Mesendoderm (in vitro differentiated cells): ENCODE data around the gene SLC27A4.

Source experiments
- DNase-seq: peaks from one replicate; pipeline ENCODE4 v3.0.0; 2013
- H2AK5ac ChIP-seq: 2 replicates; pipeline ENCODE4 v1.6.1; 2013; ENCODE audit warnings: low read length, inconsistent platforms
- H2BK120ac ChIP-seq: 2 replicates; pipeline ENCODE4 v1.6.1; 2013; ENCODE audit warnings: low read depth, mild to moderate bottlenecking, low read length, moderate library complexity, mixed read lengths
- H2BK15ac ChIP-seq: replicated peaks from 2 replicates; pipeline ENCODE4 v1.6.1; 2013; ENCODE audit warnings: low read depth, mild to moderate bottlenecking, moderate library complexity
- H2BK5ac ChIP-seq: 2 replicates; pipeline ENCODE4 v1.6.1; 2013; ENCODE audit warnings: low read length, inconsistent platforms
- H3K18ac ChIP-seq: 2 replicates; pipeline ENCODE4 v1.6.1; 2013; ENCODE audit warnings: mild to moderate bottlenecking, low read length, mixed read lengths
- H3K23ac ChIP-seq: one replicate; pipeline ENCODE4 v1.6.1; 2013; ENCODE audit warnings: low read length
- H3K27ac ChIP-seq: 2 replicates; pipeline ENCODE4 v1.5.1; 2013; ENCODE audit warnings: low read depth, mild to moderate bottlenecking, inconsistent platforms, low read length, moderate library complexity
- H3K27me3 ChIP-seq: 2 replicates; pipeline ENCODE4 v1.6.1; 2013; ENCODE audit warnings: low read length, control low read depth, mild to moderate bottlenecking, inconsistent platforms; ENCODE audit not compliant: insufficient read depth, poor library complexity
- H3K36me3 ChIP-seq: 2 replicates; pipeline ENCODE4 v1.6.1; 2013; ENCODE audit warnings: low read length, inconsistent platforms; ENCODE audit not compliant: control insufficient read depth, insufficient read depth
- H3K4ac ChIP-seq: one replicate; pipeline ENCODE4 v1.6.1; 2013; ENCODE audit warnings: low read depth, mild to moderate bottlenecking, low read length, moderate library complexity
- H3K4me1 ChIP-seq: 2 replicates; pipeline ENCODE4 v1.6.1; 2013; ENCODE audit warnings: low read depth, low read length, inconsistent platforms; ENCODE audit not compliant: control insufficient read depth
- H3K4me2 ChIP-seq: 2 replicates; pipeline ENCODE4 v1.6.1; 2013; ENCODE audit warnings: low read length
- H3K4me3 ChIP-seq: 2 replicates; pipeline ENCODE4 v1.5.1; 2013; ENCODE audit warnings: mild to moderate bottlenecking, low read length
- H3K56ac ChIP-seq: one replicate; pipeline ENCODE4 v1.6.1; 2013; ENCODE audit warnings: low read length
- H3K79me1 ChIP-seq: 2 replicates; pipeline ENCODE4 v1.6.1; 2013; ENCODE audit warnings: low read length, inconsistent platforms
- H3K79me2 ChIP-seq: 2 replicates; pipeline ENCODE4 v1.6.1; 2013; ENCODE audit warnings: mild to moderate bottlenecking, low read length; ENCODE audit not compliant: control insufficient read depth, insufficient read depth
- H3K9ac ChIP-seq: 2 replicates; pipeline ENCODE4 v1.6.1; 2013; ENCODE audit warnings: low read length, inconsistent platforms
- H4K5ac ChIP-seq: one replicate; pipeline ENCODE4 v1.6.1; 2013; ENCODE audit warnings: low read length
- H4K8ac ChIP-seq: one replicate; pipeline ENCODE4 v1.6.1; 2013; ENCODE audit warnings: low read depth, mild to moderate bottlenecking, control low read depth, low read length, moderate library complexity
- WGBS: extraction: QIAGEN DNeasy Blood & Tissue Kit; methylation state at CpG from one replicate; pipeline ENCODE4 v1.1.7; 2013; ENCODE audit warnings: low lambda C conversion rate, missing lambda C conversion rate; ENCODE audit not compliant: insufficient coverage; ENCODE audit errors: extremely low coverage; 5-methylcytosine and 5-hydroxymethylcytosine counted together

Gene SLC27A4

GRCh38 chr9:128374221-128374675 lies 33.9 kb downstream of the SLC27A4 start:
- no peak overlapping the region for H3K27ac ChIP-seq
- H3K18ac ChIP-seq = no peak overlapping the region
- no peak overlapping the region for H3K4ac ChIP-seq
- H3K36me3 ChIP-seq = no peaks in the 10 kb centered on the region
- no peak overlapping the region for H3K4me2 ChIP-seq
- H3K56ac ChIP-seq = no peak overlapping the region
- no peak overlapping the region for H2BK5ac ChIP-seq
- H3K9ac ChIP-seq = no peak overlapping the region
- WGBS = no CpG with 5 or more reads among the region's 9 CpGs
- peaks cover 14% of the 10 kb centered on the region for H3K79me2 ChIP-seq
- H2AK5ac ChIP-seq = no peak overlapping the region
- H3K23ac ChIP-seq = no peak overlapping the region
- H2BK120ac ChIP-seq = no peak overlapping the region
- no peak overlapping the region for H3K4me3 ChIP-seq
- no peak overlapping the region for H4K5ac ChIP-seq
- no peak for DNase-seq
- peaks cover 18% of the 10 kb centered on the region for H3K79me1 ChIP-seq
- H3K27me3 ChIP-seq = no peaks in the 10 kb centered on the region
- no peak overlapping the region for H2BK15ac ChIP-seq
- no peak overlapping the region for H4K8ac ChIP-seq
- peaks cover 4% of the 10 kb centered on the region for H3K4me1 ChIP-seq

- Histone ChIP-seq H3K27ac (no peak overlapping the region), H3K4me1 (peaks cover 3% of the 10 kb centered on the region), H4K8ac (no peak overlapping the region), H4K5ac (no peak overlapping the region), H3K56ac (no peak overlapping the region), H3K4me3 (no peak overlapping the region), H2BK15ac (no peak overlapping the region), H2BK120ac (no peak overlapping the region), H2AK5ac (no peak overlapping the region), H3K4me2 (no peak overlapping the region), H3K79me2 (peaks cover 14% of the 10 kb centered on the region), H3K4ac (no peak overlapping the region), H2BK5ac (no peak overlapping the region), H3K27me3 (no peaks in the 10 kb centered on the region), H3K9ac (no peak overlapping the region), H3K36me3 (no peaks in the 10 kb centered on the region), H3K79me1 (peaks cover 18% of the 10 kb centered on the region), H3K23ac (no peak overlapping the region), H3K18ac (no peak overlapping the region)
- WGBS = no CpG with 5 or more reads among the region's 5 CpGs
- no peak for DNase-seq
These were observed 35.5 kb downstream of the SLC27A4 start for GRCh38 chr9:128375865-128376264.

- Histone ChIP-seq H2AK5ac (no peak overlapping the region), H3K79me2 (no peaks in the 10 kb centered on the region), H3K27ac (no peak overlapping the region), H4K8ac (no peak overlapping the region), H4K5ac (no peak overlapping the region), H3K4me2 (no peak overlapping the region), H3K56ac (no peak overlapping the region), H2BK120ac (no peak overlapping the region), H3K9ac (no peak overlapping the region), H3K4me3 (no peak overlapping the region), H2BK5ac (no peak overlapping the region), H3K18ac (no peak overlapping the region), H2BK15ac (no peak overlapping the region), H3K36me3 (no peaks in the 10 kb centered on the region), H3K27me3 (no peaks in the 10 kb centered on the region), H3K23ac (no peak overlapping the region), H3K4me1 (peaks cover 3% of the 10 kb centered on the region), H3K4ac (no peak overlapping the region), H3K79me1 (no peaks in the 10 kb centered on the region)
- no CpG with 5 or more reads among the region's 6 CpGs for WGBS
- DNase-seq = no peak
These were observed 41.9 kb downstream of the SLC27A4 start for GRCh38 chr9:128382261-128382660.

DNA sequence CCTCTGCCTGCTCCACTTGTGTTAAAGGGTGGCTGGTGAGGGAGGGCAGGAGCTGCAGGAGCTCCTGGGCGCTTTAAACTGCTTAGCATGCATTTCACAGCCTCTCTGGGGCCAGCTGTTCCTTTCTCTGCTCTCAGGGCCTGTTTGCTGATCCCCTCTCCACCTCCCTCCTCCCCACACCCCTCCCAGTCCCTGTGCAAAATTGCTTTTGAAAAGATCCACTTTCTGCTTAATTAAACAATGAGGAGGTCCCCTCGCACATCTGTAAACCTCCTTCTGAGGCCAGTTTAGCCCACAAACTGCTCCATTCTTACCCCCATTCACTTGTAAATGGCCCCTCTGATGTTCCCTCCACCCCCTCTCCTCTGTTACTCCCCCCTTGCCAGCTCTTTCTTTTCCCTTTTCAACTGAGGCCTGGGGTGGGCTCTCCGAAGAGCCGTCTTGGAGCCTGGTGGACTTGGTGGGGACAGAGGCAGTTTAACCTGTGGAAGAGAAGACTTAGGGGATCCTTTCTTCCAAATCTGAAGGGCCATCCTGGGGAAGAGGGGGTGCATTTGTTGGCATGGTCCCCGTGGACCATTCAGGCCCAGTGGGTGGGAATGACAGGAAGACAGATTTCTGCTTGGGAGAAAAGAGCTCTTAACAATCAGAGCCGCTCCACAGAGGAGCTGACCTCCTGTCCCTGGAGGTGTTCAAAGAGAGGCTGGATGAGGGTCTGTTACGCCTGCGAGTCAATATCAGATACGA lies 42.9 kb downstream of the SLC27A4 start:
- Histone ChIP-seq H3K4me1 (peaks cover 3% of the 10 kb centered on the region), H2AK5ac (no peak overlapping the region), H3K79me2 (no peaks in the 10 kb centered on the region), H3K79me1 (no peaks in the 10 kb centered on the region), H4K8ac (no peak overlapping the region), H3K27ac (no peak overlapping the region), H3K4me2 (no peak overlapping the region), H3K4me3 (no peak overlapping the region), H3K23ac (no peak overlapping the region), H2BK5ac (no peak overlapping the region), H2BK120ac (no peak overlapping the region), H3K56ac (no peak overlapping the region), H3K18ac (no peak overlapping the region), H2BK15ac (no peak overlapping the region), H3K4ac (no peak overlapping the region), H3K9ac (no peak overlapping the region), H4K5ac (no peak overlapping the region), H3K36me3 (peaks cover 1% of the 10 kb centered on the region), H3K27me3 (no peaks in the 10 kb centered on the region)
- WGBS = no CpG with 5 or more reads among the region's 9 CpGs
- DNase-seq = no peak

GRCh38 chr9:128383791-128384190 lies 43.5 kb downstream of the SLC27A4 start:
- Histone ChIP-seq H3K23ac (no peak overlapping the region), H2BK120ac (no peak overlapping the region), H4K5ac (no peak overlapping the region), H3K79me2 (no peaks in the 10 kb centered on the region), H3K4ac (no peak overlapping the region), H3K79me1 (no peaks in the 10 kb centered on the region), H3K4me1 (peaks cover 3% of the 10 kb centered on the region), H4K8ac (no peak overlapping the region), H3K56ac (no peak overlapping the region), H2AK5ac (no peak overlapping the region), H3K18ac (no peak overlapping the region), H3K36me3 (peaks cover 5% of the 10 kb centered on the region), H3K4me2 (no peak overlapping the region), H2BK15ac (no peak overlapping the region), H3K4me3 (no peak overlapping the region), H2BK5ac (no peak overlapping the region), H3K27ac (no peak overlapping the region), H3K9ac (no peak overlapping the region), H3K27me3 (no peaks in the 10 kb centered on the region)
- no CpG with 5 or more reads among the region's 8 CpGs for WGBS
- DNase-seq = no peak
